ENCODE results near the gene KLHDC8A.

Gene KLHDC8A

DNA sequence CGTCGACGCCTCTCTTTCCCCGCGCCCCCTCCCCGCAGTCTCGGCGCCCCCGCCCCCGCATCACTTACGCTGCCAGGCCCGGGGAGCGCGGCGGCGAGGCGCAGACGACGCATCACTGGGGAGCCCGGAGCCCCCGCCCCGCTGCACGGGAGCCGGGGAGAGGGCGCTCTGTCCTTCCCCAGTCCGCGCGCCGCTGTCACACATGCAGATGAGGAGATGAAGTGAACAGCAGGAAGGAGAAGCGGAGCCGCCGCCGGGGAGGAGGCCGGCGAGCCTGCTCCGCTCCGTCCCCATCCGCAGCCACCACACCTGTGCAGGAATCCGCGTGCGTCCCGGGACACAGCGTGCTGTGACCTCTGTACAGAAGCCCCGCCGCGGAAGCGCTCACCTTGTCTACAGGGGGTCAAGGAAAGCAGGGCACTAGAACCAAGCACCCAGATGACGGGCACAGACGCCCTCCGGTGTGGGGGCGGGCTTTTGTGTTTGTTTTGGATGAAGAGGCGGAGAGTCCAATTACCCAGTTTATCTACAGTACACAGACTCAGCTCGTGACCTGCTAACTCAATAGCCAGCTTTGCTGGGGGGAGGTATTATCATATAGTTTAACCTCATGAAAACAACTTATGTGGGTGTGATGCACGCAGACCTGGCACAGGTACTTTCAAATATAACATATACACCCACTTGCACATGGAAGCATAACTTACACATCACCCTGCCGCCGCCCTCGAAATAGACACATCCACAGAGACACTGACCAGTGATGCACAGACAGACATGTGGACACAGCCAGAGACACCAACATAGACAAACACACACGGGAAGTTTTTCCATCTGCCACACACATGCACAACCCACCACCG is 12.4 kb downstream of the KLHDC8A start:
- DNase-seq: peak; percentile 39

- DNase-seq: peak; percentile 41
Observed at GRCh38 chr1:205343431-205344065, 13.2 kb downstream of the KLHDC8A start.

DNA sequence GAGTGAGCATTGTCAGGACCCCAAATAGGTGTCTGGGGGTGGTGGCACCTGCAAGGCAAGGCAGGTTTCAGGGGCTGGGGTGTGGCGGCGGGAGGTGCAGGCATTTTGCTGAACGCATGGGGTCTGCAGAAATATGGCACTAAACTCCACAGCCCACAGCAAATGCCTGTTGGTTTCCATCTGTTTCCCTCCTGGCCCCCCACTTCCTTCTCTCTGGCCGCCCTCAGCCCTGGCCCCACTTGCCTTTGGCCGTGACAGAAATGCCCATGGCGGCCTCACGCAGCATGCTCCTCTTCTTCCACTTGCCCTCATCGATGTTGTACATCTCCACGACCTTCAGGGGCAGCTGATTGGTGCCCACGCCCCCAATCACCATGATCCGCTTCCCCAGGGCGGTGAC is 13.7 kb downstream of the KLHDC8A start:
- no peak for DNase-seq

- DNase-seq: no peak
Observed at GRCh38 chr1:205340676-205341075, 16.0 kb downstream of the KLHDC8A start.

GRCh38 chr1:205339717-205340116 is 17.0 kb downstream of the KLHDC8A start:
- DNase-seq: no peak

DNA sequence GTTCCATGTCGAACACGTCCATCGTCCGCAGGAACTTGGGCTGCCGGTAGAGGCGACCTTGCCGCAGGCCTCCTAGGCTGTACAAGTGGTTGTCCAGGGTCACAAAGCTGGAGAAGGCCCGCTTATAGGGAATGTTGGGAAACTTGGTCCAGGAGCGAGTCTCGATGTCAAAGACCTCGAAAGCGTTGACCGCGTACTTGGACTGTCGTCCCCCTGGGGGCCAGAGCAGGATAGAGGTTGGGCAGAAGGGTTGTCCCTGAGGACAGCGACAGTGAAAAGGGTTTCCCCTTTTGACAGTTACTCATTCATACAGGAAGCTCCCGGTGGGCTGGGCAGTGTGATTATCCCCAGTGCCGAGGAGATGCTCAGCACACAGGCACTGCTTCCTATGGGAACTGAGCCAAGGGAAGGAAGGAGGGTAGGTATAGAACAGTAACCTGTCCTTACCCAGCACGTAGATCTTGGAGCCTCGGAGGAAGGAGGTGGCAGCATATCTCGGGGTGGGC is 17.5 kb downstream of the KLHDC8A start:
- no peak for DNase-seq

- no peak for DNase-seq
Observed at GRCh38 chr1:205338011-205338410, 18.7 kb downstream of the KLHDC8A start.

DNA sequence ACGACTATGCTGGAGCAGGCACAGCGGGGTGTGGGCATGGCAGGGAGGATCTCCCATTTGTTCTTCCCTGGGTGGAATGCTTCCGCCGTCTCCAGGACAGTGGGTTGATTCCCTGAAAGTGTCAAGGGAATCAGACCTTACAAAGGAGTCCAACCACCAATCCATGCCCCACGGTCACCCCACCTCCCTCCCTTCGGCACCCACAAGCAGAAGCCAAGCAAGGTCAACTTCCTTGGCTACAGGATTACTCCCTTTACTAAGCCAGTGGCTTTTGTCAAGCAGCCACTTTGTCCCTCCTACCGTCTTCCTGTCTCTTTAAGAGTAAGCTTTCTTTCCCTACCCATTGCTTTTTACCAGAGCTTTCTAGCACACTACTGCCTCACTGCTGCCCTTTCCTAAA is 19.2 kb downstream of the KLHDC8A start:
- no peak for DNase-seq

- DNase-seq: peak; percentile 46
Observed at GRCh38 chr1:205335692-205336091, 21.0 kb downstream of the KLHDC8A start.

DNA sequence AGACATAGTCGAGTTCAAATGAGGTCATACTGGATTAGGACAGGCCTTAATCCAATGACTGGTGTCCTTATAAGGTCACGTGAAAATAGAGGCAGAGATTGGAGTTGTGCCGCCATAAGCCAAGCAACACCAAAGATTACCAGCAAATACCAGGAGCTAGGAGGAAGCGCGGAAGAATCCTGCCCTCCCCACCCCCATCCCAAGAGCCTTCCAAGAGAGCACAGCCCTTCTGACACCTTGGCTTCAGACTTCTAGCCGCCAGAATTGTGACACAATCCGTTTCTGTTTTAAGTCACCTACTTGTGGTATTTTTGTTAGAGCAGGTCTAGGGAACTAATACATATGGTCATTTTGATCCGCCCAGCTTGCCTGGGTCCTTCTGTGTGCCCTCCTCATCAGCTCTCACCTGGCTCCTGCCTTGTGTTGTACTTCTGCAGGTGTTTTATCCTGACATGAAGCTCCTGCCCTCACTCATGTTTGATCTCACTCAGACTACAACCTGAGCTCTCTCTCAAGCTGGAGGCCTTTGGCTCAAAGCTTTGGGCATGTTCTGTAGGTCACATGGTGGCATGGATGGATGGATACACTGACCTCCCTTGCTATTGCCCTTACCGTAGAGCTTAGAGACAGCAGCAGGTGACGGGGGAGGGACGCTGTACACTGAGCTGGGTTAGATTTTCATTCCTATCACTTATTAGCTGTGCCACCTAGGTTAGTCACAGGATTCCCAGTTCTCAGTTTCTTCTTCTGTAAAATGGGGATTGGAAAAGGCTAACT is 24.5 kb downstream of the KLHDC8A start:
- DNase-seq: no peak

DNA sequence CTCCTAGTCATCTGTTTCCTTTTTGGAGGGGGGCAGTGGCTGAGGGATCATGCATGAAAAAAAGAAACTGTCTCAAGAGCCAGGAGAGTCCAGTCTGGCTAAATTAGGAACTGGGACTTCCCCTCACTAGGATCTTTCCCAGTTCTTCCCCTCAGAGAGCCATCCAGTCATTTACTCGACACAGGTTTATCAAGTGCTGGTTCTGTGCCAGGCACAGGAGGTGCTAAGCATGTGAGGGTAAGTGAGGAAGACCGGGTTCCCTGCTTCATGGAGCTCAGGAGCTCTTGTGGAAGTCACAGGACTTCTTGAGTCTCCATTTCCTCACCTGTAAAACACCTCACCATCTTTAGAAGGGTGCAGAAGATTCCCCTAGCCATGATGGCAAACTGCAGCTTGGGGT is 26.6 kb downstream of the KLHDC8A start:
- DNase-seq: no peak

DNA sequence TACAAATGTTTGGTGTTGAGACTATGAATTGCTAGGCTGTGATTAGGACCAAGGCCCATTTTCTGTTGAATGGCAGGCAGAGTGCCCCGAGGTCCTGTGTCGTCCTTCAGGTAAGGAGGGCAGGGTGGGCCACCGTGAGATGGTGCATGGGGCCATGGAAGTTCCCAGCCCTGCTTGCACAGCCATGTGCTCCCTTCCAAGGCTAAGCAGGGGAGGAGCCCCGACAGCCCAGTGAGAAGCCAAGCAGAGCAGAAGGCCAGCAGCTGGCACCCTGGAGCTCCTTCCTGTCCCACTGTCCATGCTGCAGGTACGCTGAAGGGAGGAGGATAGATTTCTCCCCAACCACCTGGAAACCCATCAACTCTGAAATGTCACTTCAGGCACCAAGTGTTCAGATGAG is 27.0 kb downstream of the KLHDC8A start:
- no peak for DNase-seq

- no peak for DNase-seq
Observed at GRCh38 chr1:205328476-205328875, 28.2 kb downstream of the KLHDC8A start.

- DNase-seq: no peak
Observed at GRCh38 chr1:205326812-205327466, 29.8 kb downstream of the KLHDC8A start.

- peak; percentile 81 for DNase-seq
Observed at GRCh38 chr1:205325334-205325884, 31.3 kb downstream of the KLHDC8A start.

DNA sequence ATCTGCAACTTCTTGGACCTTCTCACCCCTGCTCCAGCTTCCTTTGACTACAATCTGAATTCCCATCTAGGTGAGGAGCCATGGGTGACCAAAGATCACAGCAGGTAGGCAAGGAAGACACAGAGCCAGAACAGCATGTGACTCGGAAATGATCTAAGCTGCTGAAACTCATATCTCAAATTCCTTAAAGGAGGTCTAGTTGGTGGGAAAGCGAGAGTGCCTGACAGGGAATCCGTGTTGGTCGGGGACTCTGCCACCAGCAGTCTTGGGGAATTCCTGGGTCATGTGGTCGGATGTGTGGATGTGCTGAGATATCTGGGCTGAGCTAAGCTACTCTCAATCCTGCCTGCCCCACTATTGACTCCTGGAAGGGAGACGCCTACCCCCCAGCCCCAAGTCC is 31.9 kb downstream of the KLHDC8A start:
- DNase-seq: no peak

GRCh38 chr1:205323794-205324193 is 32.9 kb downstream of the KLHDC8A start:
- no peak for DNase-seq

DNA sequence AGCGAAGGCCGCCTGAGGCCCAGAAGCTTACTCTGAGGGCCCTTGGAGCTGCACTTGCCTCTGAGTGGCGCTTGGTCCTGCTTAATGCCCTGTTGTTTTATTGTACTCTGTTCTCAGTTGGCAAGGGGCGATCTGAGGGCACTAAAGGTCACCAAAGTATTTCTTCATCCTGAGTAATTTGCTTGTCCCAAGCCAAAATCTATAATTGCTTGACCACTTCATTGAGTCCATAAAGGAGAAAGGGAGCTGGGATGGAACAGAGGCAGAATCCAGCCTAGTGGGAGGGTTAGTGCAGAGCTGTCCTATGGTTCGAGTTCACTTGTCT is 34.8 kb downstream of the KLHDC8A start:
- DNase-seq: no peak

DNA sequence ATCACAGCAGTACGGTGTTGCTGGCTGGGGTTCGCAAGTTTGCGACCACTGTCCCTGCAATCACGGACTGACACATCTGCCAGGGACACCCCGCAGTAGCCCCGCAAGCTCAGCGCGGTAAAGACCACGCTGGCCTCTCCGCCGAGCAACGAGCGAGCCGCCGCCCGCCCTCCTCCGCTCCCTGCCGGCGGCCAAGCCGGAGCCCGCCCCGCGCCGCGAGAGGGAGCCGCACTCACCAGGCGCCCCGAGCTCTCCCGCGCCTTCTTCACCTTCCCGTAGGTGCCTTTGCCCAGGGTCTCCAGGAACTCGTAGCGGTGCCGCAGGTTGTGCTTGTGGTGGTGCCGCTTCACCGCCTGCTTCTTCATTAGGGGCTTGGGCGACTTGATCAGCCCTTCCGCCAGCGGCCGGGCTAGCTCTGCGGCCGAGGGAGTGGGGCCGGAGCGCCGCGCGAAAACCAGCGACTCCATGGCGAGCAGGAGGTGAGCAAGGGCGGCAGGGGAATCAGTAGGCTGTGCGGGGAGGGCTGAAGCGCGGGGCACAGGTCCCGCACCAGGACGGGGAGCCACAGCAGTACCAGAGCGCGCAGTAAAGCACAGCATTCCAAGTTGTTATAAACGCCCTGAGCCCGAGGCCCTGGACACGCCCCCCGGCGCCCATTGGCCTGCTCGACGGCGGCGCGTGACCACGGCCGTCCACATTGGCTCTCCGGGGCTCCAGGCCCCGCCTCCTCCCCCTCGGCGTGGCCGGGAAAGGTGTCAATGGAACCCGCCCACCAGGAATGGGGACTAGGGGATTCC is 35.4 kb downstream of the KLHDC8A start, which contains the start of gene NUAK2:
Gene NUAK2 (minus strand): TSS at position 584 of the 797 bp plus-strand sequence. CDS start 117 bp downstream, at position 467.
- peak; percentile 90 for DNase-seq

DNA sequence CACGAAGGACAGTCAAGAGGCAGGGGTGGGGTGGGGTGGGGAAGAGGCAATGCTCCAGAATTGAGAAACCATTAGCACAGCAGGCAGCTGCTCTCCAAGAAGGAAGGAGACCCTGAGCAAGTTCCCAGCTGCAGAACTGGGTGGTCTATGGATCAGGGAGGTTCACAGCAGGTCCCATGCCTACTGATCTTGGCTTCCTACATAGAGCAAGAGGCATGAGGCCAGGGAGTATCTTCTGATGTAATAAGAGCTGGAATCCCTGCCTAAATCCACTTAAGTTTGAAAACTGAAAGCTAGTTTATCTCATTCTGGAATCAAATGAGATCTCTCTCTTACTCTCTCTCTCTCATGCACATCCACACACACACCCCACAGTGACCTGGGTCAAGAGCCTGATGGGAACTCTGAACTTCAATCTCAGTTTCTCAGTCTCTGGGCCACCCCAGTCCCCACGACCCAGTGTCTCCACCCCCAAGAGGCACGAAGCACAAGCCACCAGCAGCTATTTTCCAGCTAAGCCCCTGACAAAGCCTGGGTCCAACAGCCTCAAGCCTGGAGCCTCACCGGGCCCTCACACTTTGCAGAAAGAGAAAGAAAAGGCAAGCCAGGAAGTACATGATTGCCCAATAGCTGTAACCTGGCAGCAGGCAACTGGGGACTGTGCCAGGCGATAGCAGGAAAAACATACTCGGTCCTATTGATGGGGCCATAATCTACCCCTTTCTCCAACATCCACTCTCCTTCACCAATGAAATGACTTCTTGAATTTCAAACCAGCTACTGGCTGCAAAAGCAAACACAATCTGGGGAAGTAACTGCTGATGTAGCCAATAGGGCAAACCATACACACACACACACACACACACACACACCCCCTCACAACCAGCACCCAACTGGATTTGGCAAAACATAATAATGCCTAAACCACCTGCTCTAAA is 37.4 kb downstream of the KLHDC8A start:
- DNase-seq: no peak
